Retinal pigment epithelial cell (primary cell): ENCODE results near the gene ATP5F1B.

Experiments used
- DNase-seq: peaks from one replicate; pipeline ENCODE4 v3.0.0-alpha.2; 2010; ENCODE audit warnings: low read depth
- H3K4me3 ChIP-seq: 2 replicates; pipeline ENCODE4 v1.5.1; 2011; ENCODE audit warnings: mild to moderate bottlenecking, low read length, control low read depth, moderate library complexity
- CTCF ChIP-seq: conservative IDR thresholded peaks from 2 replicates; pipeline ENCODE4 v1.5.1; 2011; ENCODE audit warnings: low read depth, low read length, control low read depth, inconsistent platforms

ATP5F1B gene

GRCh38 chr12:56591961-56592360 lies 53.8 kb downstream of the ATP5F1B start:
- H3K4me3 ChIP-seq, result no peak overlapping the region
- DNase-seq, result peak; percentile 35
- TF ChIP-seq CTCF, result no peak

- no peak for TF ChIP-seq CTCF
- no peak for DNase-seq
Observed at GRCh38 chr12:56591126-56591525, 54.7 kb downstream of the ATP5F1B start.

GRCh38 chr12:56590237-56590830 lies 55.5 kb downstream of the ATP5F1B start:
- no peak for DNase-seq
- H3K4me3 ChIP-seq, result no peak overlapping the region
- TF ChIP-seq CTCF, result peak; percentile 42

More at GRCh38 chr12:56591126-56591525, 54.7 kb downstream of the ATP5F1B start:
- no peak overlapping the region for H3K4me3 ChIP-seq

- no peak for TF ChIP-seq CTCF
- DNase-seq, result no peak
- no peak overlapping the region for H3K4me3 ChIP-seq
Observed at GRCh38 chr12:56589783-56590182, 56.0 kb downstream of the ATP5F1B start.
